ENCODE data around the gene KL.

Gene KL

DNA sequence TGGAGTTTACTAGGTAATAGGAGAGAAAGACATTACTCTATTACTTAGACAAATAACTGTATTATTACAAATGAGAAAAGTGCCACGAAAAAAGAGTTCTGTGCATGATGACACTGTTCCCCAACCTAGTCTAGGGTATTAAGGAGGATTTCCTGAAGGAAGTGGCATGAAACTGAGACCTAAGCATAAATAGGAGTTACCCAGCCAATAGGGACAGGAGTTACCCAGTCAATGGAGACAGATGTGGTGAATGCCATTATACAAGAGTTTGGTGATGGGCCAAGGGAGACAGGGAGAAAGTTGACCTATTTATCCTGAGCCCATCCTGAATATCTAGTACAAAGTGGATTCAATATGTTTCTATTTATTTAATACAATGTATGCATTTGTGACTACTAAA, 65.4 kb downstream of the KL start:
- DNase-seq (ENCODE audit: low spot score): no peak

DNA sequence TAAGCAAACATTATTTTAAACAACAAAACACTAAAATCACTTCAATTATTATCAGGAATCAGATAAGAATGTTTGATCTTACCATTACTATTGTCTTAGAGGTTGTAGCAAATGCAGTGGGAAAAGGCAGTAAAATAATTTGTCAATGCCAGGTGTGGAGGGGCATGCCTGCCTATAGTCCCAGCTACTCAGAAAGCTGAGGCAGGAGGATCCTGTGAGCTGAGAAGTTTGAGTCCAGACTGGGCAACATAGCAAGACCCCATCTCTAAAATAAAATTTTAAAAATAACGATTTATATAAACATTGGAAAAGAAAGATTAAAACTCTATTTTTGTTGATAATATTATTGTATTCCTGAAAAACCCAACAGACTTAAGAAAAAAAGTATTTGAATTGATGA, 66.8 kb downstream of the KL start:
- DNase-seq (ENCODE audit: low spot score): no peak

DNA sequence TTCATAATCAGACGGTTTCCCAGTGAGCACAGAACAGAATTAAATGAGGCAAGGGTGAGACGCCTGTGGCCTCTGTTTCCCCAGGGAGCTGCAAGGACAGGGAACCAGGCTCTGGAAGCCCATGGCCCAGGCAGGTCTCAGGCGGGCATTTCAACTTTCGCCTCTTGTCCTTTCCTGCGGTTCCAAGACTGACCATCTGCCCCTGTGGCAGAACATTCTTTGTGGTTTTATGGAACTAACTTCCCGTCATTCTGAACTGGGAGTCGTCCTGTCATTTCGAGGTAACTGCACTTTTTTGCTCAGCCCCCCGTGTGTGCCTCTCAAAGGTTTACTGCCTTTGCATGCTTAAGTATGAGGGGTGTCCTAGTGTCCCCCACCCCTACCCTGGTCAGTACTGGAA, 70.9 kb downstream of the KL start:
- no peak for DNase-seq (ENCODE audit: low spot score)

DNA sequence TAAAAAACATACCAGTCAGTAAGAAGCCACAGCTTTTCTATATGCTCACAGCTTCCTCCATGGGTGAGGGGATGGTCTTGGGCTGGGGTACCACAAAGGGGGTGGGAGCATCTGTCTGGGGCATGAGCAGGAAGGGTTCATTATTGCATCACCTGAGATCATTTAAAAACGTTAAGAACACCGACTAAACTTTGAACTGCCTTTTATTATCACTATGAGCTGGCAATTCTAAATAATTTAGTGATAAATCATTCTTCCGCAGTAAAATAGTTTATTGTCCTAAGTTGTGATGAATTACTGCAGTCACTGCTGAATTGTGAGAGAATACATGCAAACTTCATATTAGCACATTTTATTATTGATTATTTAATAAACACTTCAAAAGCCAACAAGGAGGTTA, 71.6 kb downstream of the KL start:
- DNase-seq (ENCODE audit: low spot score): no peak

DNA sequence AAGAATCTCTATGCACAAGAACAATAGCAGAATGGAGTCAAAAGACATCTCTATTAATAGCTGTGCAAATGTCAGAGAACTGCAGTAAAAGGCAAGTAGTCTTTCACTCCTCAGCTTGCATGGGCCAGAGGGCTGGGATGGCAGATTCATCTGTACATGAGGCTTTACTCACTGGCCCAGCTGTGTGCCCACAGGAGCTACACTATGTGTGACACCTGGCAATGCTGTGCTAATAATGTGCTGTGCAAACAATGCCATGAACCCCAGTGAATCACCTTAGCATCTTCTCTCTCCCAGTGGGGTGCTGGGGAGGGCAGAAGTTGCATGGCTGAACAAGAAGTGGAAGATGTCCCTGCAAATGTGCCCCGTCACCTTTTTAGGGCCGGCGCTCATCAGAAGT, 73.1 kb downstream of the KL start:
- DNase-seq (ENCODE audit: low spot score): no peak

DNA sequence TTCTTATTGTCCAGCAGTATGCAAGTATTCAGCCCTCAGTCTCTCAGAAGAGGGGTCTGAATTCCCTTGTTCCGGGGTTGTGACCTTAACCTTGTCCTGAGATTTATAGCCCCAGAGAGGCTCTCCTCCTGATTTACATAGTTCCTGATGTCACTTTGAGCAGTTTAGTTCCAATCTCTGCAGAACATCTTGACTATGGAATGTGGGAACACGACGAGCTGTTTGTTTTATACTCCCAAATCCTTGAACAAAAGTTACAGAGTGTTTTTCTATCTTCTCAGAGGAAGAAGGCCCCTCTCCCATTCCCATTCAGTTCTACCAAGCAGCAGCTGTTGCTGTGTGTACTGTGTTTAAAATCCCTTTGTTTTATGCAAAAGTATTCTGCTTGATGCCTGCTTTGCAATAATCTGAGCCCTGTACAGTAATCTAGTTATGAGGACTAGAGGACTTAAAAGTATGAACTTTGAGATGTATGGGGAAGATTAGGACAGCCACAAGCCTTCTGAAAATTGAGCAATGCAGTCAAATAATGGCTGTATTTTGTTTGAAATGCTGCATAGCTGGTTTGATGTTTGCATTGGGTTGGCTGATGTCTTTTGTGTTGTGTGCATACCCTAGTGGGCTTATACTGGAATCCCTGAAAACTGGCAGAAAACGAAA, 74.7 kb downstream of the KL start:
- DNase-seq (ENCODE audit: low spot score): no peak

DNA sequence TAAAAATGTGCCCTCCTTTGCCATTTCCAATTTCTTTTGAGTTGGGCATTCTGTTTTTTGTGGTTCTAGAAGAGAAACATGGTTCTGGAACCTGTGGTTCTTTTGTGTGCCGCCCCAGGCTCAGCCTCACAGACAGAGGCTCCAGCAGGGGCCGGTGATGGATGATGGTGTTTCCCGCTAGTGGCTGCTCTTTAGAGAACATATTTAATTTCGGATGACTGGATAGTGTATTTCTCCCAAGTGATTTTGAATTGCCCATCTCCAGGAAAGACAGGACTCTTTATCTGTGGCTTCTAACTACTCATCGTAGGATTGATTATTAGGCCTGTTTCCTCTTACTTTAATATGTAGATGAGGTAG, 75.2 kb downstream of the KL start:
- DNase-seq (ENCODE audit: low spot score): no peak

DNA sequence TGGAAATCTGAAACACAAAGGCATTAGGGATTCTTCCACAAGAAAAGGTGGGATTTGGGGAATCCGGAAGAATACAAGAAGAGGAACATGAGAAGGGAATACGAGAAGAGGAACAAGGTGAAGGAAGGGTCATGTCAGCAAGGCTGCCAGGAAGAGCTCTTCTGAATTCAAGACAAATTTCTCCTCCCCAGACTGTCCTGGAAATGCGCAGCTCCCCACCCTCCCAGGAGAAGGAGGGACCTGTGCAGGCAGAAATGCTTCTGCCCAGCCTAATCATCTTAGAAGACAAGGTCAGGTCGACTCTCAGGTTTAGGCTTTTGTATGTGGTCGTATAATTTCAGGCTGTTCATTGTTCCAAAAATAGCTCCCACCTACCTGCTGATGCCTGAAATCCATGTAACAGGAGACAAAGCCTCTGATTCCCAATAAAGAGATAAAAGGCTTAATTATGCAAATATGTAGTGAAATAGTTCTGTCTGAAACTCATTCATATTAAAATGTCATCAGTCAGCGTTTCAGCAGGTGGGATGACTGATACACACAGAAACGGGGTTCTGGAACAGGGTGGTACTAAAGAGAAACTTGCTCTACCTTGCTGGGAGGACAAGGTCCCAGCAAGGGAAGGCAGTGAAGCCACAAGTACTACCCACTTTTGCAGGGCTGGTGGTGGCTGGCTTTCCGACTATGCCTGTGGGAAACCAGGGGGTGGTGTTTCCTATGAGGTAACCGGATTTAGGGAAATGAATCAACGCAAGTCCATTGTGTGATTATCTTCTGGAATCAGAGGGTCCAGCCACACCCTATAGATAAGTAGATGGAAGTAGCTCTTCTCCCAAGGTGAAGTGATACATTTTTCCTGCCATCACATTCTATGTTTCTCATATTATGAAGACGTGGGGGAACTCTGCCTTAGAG, 76.1 kb downstream of the KL start:
- no peak for DNase-seq (ENCODE audit: low spot score)

DNA sequence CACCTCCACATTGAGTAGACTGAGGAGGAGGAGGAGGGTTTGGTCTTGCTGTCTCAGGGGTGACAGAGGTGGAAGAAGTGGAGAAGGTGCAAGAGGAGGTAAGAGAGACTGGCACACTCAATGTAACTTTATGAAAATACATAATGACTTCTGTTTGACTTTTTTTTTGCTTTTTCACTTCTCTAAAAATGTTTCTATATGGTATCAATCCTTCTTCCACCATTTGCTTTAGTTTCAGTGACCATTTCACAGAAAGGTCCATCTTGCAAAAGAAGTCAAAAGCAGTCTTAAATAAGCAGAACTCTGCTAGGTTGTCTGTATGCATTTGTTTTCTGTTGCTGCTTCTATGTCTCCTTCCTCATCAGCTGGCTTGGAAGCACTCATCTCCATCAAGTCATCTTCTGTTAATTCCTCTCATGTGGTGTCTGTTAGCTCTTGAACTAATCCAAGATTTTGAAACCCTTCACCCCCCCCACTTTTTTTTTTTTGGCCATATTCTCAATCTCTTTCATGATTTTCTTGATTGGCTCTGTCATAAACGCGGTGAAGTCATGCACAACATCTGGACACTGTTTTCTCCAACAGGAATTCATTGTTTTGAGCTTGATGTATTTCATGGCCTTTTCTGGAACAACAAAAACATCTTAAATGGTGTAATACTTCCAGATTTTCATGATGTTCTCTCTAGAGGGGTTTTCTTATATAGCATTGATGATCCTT, 80.8 kb downstream of the KL start:
- DNase-seq (ENCODE audit: low spot score): no peak

DNA sequence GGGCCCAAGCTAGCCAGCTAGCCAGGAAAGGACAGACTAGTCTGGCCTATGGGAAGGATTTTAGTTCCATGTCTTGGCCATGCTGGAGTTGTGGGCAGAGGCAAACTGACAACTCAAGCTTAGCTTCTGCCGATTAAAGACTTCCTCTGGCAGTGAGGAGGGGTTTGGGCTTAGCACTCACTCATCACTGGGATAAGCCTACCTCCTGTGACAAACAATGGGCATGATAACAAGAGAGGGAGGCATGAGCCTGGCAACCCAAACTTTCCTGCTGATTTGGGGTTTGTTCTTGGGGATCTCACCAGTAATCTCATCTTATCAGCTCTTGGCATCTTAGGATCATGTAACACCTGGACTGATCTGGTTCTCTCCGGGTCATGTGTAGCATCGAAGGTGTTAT, 83.6 kb downstream of the KL start:
- DNase-seq (ENCODE audit: low spot score): no peak

DNA sequence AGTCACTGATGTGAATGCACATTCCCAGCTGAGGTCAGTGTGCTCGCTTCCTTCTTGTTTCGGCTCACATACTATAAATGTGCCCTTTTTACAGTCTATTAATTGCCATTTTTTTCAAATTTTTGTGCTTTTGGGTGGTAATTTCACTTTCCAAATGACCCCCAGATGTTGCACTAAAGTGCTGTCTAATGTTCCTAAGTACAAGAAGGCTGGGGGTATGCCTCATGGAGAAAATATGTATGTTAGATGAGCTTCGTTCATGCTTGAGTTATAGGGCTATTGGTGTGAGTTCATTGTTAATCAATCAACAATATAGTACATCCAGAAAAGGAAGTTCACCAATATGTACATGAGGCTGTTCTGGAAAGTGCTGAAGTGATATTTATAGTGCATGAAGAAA, 84.7 kb downstream of the KL start:
- DNase-seq (ENCODE audit: low spot score): no peak

DNA sequence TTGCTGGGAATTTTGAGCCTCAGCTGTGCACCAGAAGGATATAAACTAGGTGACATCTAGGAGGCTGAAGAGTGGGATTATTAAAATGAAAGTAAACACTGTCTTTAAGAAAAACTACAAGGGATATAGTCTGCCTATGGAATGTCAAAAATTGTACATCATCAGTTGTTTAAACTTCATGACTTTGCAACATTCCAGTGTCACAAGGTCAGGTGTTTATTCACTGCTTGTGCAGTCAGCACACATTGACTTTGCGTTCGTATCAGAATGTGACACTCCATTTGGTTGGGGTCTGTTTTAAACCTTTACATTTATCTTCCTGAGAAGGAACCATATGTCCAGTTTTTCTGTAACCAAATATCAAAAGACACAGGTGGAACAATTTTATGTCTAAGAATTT, 85.6 kb downstream of the KL start:
- DNase-seq (ENCODE audit: low spot score): no peak

DNA sequence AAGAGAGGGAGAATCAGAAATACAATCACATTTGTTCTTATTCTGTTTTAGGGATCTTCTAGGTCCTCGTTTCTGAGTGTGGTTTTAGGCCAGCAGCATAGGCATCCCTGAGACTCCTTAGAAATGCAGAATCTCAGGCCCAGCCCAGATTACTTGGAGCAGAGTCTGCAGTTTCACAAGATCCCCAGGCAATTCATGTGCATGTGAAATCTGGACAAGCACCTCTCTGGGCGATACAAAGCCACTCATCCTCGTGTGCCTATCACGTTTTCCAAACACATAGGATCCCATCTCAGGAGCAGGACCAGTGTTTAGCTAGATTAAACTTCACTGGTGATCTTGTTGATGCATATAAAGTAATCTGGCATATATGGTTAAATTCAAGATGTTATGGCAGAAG, 87.2 kb downstream of the KL start:
- no peak for DNase-seq (ENCODE audit: low spot score)

DNA sequence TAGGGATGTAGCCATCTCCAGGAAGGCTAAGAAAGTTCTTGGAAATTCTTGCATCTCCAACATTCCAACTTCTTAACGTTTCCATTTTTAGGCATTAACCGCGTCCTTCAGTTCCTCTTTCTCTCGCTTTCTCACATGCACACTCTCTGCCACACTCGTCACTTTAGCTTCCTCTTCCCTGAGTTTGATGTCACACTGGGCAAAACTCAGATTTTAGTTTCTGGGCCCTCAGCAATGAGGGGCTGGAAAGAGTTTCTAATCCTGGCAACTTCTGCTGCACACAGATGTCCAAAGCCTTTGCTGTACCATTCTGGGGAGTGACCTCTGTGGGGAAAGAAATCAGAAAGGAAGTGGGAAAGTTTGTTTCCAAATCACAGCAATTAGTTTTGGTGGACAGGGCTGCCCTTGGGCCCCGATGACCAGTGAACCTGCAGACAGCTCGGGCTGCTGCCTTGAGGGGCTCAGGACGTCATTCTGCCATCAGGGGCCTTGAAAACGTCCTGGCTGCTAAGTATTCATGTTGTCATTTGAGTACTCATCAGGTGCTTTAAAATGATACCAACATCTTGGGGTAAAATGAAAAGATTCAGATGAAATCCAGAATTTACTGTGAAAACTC, 89.3 kb downstream of the KL start:
- no peak for DNase-seq (ENCODE audit: low spot score)

DNA sequence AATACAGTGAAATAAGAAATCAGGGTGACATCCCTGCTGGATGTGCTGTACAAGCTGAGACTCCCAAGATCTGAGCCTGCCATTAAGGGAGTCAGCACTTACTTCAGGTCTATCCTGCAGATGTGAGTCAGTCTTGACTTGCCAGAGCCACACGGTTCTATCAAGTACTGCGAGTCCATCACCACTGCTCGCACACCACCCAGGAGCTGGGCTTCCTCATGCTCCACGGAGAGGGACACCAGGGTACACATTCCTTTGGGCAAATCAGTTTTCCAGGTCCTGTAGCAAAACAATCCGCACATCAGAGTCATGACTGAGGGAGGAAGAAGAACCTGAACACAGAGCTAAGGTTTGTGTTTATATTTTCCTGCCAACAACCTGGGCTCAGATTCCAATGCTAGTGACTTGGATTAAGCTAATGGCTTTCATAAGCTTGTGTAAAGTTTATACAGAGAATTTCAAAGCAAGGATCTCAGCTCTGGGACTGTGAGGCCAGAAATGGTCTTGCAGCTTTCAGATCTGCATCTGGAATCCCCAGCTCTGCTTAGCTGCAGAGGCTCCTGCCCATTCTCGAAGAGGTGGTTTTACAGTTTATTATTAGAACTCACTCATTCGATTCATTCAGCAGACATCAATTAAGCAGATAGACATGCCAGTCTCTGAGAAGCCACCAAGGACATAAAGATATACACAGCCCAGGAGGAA, 90.6 kb downstream of the KL start:
- DNase-seq (ENCODE audit: low spot score): no peak

DNA sequence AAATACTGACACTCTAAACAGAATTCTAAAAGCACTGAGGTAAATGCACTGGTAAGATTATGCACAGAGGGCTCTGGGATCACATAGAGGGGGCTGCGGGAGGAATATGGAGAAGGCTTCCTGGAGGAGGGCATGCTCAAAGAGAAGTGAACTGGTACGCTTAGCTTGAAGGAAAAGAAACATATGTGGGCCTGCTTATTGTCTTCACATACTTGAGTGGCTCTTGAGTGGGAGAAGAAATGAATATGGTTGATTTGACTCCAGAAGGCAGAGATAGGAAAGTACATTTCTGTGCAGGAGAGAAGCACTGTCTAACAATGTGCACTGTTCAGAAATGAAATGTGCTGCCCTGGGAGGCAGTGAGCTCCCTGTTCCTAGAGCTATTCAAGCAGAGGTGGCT, 91.1 kb downstream of the KL start:
- no peak for DNase-seq (ENCODE audit: low spot score)

DNA sequence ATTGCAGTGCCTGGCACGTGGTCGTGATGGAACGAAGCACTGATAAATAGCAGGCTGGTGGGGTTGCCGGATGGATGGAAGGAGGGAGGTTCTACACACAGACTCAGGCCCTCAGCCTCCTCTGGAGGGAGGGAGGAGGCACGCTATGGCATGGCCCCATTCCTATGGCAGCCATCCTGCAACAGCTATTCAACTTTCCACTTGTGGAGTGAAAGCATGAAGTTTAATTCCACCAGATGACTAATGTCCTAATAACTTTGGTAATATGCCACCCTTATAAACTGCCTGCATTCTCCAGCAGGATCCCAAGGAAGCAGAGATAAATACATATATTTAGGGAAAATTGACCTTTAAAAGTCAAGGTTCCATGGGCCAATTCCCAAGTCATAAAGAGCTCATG, 92.4 kb downstream of the KL start:
- no peak for DNase-seq (ENCODE audit: low spot score)

DNA sequence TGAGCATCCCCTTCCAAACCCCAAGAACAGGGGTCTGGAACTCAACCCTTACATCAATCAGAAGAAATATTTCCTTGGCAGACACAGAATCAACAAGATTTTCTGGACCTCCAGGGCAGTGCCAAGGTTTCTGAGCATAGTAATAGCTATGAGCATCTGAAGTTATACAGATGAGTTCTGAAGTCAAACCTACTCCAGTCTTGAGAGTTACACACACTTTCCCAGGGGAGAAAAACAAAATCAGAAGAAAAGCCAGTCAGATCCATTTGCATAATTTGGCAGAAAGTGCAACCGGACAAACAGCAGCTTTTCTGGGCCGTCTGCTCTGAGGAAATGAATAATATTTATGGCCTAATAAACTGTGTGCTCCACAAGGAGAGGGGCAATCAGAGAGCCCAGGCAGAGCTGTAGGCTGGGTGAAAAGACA, 93.1 kb downstream of the KL start:
- no peak for DNase-seq (ENCODE audit: low spot score)

DNA sequence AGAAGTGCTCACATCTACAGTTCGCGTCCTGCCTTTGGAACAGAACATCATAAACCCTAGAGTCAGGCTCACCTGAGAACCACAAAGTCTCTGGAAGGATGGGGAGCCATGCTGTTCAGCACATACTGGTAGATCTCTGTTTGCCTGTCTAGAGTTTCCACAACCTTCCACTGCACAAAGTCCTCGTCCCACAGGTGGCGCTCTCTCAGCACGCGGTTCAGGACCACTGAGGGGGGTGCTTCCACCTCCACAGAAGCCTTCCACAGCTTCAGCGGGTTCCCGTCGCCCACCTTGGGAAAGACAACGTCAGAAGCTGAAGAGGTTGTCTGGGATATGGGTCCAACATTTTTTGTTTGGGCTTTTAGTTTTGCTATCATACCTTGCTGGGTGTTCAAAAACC, 93.6 kb downstream of the KL start:
- no peak for DNase-seq (ENCODE audit: low spot score)

DNA sequence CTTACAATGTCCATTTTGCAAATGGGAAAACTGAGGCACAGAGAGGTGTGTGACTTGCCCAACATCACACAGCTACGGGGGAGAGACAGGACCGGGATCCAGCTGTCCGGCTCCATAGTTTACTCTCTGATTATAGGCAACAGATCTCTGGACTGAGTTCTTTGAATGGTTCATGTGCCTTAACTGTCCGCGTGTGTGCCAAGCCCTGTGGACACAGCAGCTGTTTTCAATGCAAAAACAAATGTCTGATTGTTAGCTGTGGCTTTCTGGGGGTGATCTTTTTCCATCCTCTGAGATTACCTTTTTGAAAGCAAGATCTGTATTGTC, 94.1 kb downstream of the KL start:
- no peak for DNase-seq (ENCODE audit: low spot score)

DNA sequence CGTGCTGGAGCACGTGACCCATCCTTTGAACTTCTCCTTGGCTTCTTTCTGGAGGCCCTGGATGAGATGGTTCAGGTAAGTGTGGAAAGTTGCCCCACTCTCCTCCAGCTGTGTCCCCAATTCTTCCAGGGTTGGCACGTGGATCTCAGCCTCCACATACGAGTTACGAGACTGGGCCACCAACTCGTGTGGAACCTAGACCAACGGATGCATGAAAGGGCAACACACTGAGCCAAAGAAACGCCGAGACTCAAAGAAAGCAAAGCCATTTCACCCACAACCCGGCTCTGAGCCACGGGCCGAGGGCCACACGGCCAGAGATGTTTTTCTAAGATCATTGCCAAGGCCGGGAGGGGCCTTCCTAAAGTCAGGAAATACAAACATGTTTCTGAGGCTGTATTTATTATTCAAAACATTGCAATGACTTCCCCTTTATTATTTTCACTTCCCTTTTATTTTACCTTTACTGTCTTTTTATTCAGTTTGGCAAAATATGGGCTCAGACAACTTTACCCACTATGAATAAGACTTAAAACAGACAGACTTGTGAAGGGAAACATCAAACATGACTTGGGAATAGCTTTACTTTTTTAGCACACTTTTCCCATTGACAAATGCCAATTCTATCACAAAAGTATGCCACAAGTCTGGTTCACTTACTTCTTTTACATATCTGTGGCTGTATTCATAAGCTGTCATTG, 94.6 kb downstream of the KL start:
- DNase-seq (ENCODE audit: low spot score): no peak
